ENCODE measurements around the gene RPS17.
"Not testable (repeated sequence)": the region's sequence is repeated elsewhere in the genome, so short reads cannot be mapped to it uniquely, and the experiment has no call there.

RPS17 gene

DNA sequence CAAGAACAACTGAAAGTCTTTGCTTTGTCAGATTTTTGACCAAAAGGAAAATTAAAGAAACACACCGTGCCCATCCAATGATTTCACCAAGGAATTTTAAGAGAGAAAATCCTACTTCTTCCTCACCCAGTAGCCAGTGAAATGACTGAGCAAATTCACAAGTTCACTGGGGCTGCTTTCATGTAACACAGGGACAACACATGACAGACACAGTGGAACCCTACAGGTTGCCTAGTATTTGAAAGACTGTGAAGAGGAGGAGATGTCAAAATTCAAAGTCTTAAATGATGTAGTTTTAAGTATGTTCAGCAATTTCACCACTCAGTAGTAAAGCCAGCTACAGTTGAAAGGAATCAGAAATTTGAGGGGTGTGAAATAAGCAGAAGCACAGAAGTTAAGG is 33.2 kb downstream of the RPS17 start:
- not testable (repeated sequence) for DNase-seq

DNA sequence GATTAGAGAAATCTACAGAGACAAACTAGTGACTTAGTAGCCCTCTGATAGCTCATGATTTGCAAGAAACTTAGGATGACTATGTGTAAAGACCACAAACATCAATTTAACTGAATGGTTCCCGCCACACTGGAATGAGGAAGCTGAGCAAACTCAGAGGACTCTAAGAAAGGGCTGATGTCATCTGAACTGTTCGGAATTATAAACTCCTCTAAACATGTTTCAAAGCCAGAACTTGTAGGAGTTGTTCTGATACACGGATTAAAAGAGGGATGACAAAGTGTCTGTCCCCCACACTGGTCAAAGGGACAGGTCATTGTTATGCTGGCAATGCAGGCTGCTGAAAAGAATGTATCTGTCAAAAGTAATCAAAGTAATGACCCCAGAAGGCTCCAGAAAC is 34.4 kb downstream of the RPS17 start:
- not testable (repeated sequence) for DNase-seq

DNA sequence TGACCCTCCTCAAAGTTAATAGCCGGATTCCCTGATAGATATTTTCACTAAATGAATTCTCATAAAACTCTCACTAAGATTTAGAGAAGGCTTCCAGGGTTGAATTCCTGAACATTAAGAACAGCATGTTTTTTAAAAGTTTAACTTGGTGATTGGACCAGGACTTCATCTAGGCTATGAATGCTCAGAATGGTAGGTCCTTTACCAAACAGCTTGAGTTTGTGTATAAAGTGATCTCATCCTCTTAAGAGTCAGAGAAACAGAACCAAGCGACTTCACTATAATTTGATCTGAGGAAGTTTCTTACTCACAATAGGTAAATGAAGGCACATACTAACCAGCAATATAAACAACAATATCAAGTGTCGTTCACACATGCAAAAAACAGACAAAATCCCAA is 36.2 kb downstream of the RPS17 start:
- DNase-seq = not testable (repeated sequence)

DNA sequence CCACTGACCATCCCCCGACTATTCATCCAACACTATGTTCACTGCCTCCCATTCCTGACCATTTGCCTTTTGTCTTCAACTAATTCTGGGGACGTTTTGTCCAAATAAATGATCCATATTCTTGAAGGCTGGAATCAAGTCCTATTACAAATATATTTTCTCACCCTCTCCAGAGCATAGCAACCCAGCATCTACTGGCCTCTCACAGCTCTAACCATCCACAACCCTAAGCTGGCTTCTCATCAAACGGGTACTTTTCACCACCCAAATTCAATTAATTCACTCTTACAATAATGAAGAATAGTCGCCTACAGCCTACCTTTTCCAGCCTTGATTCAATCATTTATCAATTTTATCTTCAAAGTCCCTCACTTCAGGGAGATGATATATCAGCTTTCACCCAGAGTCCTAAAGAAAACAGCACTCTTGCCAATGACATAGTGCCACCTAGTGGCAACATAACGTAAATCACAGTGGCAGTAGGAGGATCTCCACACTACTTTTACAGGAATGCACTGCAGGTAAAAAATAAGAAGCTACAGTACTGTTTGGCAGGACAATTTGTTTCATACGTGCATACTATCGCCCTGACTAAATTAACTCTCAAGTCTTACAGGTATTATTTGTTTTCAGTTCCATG is 37.4 kb downstream of the RPS17 start:
- DNase-seq = not testable (repeated sequence)

DNA sequence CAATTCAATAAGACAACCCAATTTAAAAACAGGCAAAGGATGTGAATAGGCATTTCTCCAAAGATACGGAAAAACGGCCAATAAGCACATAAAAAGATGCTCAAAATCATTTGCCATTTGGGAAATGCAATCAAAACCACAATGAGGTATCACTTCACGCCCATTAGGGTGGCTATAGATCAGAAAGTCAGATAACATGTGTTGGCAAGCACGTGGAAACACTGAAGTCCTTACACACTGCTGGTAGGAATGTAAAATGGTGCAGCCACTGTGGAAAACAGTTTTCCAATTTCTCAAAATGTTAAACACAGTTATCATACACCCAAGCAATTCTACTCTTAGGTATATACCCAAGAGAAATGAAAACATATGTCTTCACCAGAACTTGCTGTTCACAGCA is 39.5 kb downstream of the RPS17 start:
- DNase-seq = not testable (repeated sequence)

DNA sequence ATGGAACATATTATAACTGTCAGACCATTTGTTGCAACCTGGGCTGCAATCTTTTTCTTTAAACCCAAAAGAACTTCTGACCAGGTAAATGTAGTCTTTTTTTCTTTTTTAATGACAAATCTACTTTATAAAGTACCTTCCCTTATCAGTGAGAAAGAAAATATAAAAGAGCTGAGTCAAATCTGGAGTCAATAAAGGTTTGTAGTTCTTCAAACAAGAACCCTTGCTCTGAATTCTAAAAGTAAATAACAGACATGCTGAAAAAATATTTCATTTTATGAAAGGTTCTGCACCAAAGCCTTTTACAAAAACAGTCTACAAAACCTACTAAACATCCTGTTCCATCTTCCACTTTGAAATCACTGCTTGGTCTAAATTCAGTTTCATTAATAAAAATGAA is 42.3 kb downstream of the RPS17 start:
- not testable (repeated sequence) for DNase-seq

DNA sequence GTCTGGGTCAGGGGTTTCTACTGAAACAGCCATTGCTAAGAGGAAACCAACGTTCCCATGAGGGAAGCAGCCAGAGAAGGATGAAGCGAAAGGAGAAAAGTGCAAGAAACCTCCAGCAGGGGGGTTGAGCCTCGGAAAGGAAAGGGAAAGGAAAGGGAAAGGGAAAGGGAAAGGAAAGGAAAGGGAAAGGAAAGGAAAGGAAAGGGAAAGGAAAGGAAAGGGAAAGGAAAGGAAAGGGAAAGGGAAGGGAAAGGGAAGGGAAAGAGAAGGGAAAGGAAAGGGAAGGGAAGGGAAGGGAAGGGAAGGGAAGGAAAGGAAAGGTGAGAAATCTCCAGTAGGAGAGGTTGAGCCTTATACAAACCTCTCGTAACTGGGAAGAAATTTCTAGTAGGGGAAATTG is 52.0 kb downstream of the RPS17 start:
- DNase-seq = not testable (repeated sequence)

DNA sequence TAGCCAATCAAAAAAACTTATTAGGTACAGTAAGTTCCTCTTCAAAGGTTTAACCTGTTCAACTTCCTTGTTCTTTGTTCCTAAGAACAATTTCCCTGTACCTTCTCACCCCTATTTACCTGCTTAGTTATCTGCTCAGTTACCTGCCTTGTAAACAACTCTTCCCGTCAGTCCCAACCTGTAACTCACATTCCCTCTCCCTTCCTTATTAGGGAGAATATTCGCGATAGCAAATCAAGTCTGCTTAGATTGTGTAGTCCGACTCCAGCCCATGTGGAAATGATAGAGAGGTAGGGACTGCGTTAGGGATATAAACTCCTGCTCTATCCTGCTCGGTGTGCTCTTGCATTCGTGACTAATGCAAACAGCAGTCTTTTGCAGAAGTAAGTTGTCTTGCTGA is 53.2 kb downstream of the RPS17 start:
- not testable (repeated sequence) for DNase-seq
